GM18507 (cell line): ENCODE data around the gene HNRNPH3.

ENCODE experiments used
- DNase-seq: peaks from one replicate; pipeline ENCODE4 v3.0.0; 2011; ENCODE audit warnings: low read depth; ENCODE audit not compliant: insufficient read length; ENCODE audit errors: extremely low spot score
- FAIRE-seq: peaks from 2 replicates; lab custom pipeline; 2011; peaks lifted over from hg19 to GRCh38; lab: Jason Lieb, UNC

The HNRNPH3 gene

GRCh38 chr10:68366600-68366999 lies 34.7 kb downstream of the HNRNPH3 start:
- no peak for DNase-seq
- FAIRE-seq, result no peak

GRCh38 chr10:68367121-68367520 lies 35.3 kb downstream of the HNRNPH3 start:
- DNase-seq (no peak), FAIRE-seq (no peak)

- FAIRE-seq, result no peak
- no peak for DNase-seq
Observed at GRCh38 chr10:68371604-68372003, 39.7 kb downstream of the HNRNPH3 start.

GRCh38 chr10:68385740-68386139 lies 53.9 kb downstream of the HNRNPH3 start:
- FAIRE-seq (no peak), DNase-seq (no peak)
